T-helper 1 cell treated with Interleukin-12 subunit alpha and Interleukin-12 subunit beta and Interleukin-4 antibody, amounts not matched to agents 30 ng/mL and 1 ng/mL, for 36 hours (primary cell): ENCODE measurements around the gene PTPRN2. TPM values are rescaled to one million over a fixed set of nuclear protein-coding genes. Genes with fewer than 3 reads are reported as not detected.
"Not testable (repeated sequence)": the region's sequence is repeated elsewhere in the genome, so short reads cannot be mapped to it uniquely, and the experiment has no call there.

Experiments
- intact Hi-C: fragments of 100-400 bp; cut with micrococcal nuclease; formaldehyde crosslinking; loops from one replicate; pipeline ENCODE4 v1.15.1; 2024
- total RNA-seq: library from RNA; stranded (reverse); gene quantifications from 2 replicates; pipeline ENCODE4 v1.2.3, GENCODE V29; 2022

Gene PTPRN2
- total RNA-seq, 1 donor from 2014 or later: 2.9 TPM

- intact Hi-C loops: no loop called here
Observed at GRCh38 chr7:157990881-157991250, 596.8 kb downstream of the PTPRN2 start.

GRCh38 chr7:157990226-157990880, 597.3 kb downstream of the PTPRN2 start:
- intact Hi-C loops: no loop called here

GRCh38 chr7:157989589-157989988, 598.0 kb downstream of the PTPRN2 start:
- intact Hi-C loops: no loop called here

DNA sequence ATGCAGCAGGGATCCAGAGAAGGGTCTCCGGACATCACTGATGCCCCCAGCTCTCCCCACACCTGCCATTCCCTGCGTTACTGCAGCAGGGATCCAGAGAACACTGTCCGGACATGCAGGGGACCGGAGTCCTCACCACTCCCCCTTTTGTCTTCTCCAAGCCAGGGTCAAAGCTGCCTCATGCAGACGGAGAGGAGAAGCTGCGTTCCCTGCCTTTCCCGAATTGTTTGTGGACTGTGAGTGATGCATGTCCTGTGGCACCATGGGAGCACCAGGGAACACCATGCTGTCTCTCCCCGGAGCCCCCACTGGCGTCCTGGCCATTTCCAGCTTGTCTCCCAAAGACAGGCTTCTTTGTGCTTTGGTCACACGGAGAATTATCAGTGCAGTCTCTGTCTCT, 599.7 kb downstream of the PTPRN2 start:
- intact Hi-C loops: no loop called here

DNA sequence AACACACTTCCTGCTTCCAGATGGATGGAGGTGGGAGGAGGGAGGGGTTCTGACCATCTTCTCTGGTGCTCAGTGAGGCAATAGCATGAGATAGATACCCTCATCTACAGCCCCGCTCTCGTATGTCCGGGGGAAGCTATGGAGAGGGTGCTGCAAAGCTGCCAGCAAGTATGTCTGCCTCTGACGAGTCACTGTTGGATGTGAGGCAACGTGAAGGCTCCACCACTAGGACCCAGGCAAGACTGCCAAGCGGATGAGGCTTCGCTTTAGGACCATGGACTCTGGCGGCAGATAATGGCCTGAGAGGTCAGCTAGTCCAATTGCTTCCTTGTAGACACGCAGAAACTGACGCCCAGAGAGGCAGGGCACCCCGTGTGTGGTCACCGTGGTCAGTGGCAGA, 601.6 kb downstream of the PTPRN2 start:
- intact Hi-C loops: no loop called here

- intact Hi-C loops: no loop called here
Observed at GRCh38 chr7:157985636-157986035, 602.0 kb downstream of the PTPRN2 start.

- intact Hi-C loops: no loop called here
Observed at GRCh38 chr7:157984423-157985163, 603.0 kb downstream of the PTPRN2 start.

GRCh38 chr7:157983502-157984422, 603.9 kb downstream of the PTPRN2 start:
- intact Hi-C loops: no loop called here

GRCh38 chr7:157981778-157982177, 605.8 kb downstream of the PTPRN2 start:
- intact Hi-C loops: no loop called here

- intact Hi-C loops: no loop called here
Observed at GRCh38 chr7:157980774-157981173, 606.8 kb downstream of the PTPRN2 start.

DNA sequence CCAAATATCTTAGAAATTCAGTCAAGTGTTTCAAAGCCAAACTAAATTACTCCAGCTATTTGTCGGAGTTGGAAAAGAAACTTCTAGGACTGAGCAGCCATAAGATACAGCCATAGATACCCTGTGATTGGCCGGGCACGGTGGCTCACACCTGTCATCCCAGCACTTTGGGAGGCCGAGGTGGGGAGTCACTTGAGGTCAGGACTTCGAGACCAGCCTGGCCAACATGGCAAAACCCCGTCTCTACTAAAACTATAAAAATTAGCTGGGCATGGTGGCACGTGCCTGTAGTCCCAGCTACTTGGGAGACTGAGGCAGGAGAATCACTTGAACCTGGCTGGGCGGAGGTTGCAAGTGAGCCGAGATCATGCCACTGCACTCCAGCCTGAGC, 607.3 kb downstream of the PTPRN2 start:
- intact Hi-C loops: not testable (repeated sequence)

DNA sequence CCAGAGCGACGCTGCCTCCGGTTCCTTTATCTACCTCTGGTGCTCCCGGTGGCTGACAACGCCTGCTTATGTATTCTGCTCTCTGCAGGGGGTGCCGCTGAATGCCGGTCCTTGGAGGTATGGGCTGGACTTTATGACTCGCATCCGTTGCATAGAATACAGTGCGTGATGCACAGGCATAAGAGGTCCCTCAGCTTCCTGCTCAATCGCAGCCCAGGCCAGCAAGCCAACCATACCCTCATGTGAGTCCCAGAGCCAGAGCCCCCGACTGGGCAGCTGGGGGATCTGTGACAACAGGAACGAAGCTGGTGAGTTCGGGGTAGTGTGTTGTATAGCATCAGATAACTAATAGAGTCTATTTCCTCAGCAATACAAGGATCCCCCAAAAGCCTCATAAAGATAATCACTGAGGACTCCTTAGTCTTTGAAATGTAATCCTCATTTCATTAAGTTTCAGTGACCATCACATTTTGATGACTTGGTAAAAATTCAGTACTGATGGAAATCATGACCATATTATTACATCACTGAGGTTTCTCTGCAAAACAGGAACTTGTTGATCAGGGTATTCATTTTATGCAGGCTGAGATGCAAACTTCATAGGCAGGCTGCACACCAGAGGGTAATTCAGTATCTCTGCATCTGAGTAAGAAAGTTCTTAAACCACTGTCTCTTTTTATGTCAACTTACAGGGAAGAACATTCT, 607.8 kb downstream of the PTPRN2 start:
- intact Hi-C loops: no loop called here

DNA sequence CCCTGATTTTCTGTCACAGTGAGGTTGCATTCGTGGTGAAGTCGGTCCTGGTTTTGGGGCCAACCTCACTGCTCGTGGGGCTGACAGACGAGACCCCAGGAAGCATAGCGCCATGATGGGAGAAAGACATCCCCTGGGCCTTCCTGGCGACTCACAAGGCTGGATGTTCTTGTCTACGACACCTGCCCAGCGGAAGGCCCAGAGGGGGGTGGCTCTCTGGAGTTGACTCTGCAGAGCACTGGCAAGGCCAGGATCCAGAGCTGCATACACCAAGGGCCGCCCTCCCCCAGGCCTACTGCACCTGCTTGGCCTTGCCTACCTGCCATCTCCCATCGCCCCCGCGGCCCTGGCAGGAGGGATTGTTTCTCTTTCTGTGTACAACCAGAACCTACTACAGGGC, 608.9 kb downstream of the PTPRN2 start:
- intact Hi-C loops: no loop called here

DNA sequence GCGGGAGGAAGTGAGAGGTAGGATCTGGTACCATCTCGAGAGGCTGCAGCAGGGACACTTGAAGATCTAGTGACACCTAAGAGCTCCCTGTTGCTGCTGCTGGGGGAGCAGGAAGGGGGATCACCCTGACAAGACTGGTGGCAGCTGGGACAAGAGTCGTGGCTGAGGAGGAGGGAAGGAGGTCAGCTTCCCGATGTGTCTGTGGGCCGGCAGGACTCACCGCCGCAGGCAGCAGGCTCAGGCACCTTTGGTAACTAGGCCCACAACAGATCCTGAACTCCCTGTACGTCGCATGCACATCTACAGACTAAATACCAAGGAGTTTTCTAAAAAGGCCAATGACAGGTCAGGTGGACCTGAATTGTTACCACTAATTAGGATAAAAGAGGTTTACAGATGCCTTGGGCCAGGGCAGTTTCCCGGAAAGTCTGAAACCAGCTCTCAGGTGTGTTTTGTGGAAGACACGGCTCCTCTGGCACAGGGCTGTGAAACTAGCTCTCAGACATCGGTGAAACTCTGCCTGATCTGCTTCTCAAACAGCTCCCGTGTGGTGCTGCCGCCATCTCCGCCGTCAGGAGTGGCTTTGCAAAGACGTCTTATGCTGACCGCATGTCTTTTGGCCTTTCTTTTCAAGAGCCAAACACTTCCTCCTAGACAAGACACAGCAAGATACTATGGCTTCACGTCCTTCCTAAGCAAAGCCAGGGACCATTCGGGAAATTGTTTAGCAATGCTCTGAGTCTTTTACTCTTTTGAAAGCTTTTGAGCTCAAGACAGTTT, 609.7 kb downstream of the PTPRN2 start:
- intact Hi-C loops: no loop called here

- intact Hi-C loops: no loop called here
Observed at GRCh38 chr7:157977306-157977705, 610.3 kb downstream of the PTPRN2 start.

DNA sequence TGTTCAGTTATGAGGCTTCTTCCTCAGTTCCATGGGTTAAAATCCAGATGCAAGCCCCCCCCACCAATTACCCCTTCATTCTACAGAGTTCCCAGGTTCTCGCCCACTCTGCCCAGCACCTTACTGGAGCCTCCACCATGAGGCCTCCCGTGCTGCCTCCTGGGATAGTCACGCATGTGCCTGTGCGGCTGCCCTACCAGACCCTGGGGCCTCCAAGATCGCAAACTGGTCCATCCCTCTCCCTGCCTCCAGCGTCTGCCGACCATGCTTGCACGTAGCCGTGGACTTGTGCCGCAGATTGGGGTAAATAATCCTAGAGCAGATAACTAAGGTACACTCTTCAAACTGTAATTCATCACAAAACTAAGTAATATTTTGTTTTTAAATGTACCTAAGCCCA, 611.2 kb downstream of the PTPRN2 start:
- intact Hi-C loops: no loop called here

GRCh38 chr7:157975401-157976372, 611.9 kb downstream of the PTPRN2 start:
- intact Hi-C loops: no loop called here

- intact Hi-C loops: no loop called here
Observed at GRCh38 chr7:157974678-157975230, 612.9 kb downstream of the PTPRN2 start.
